ENCODE measurements around the gene RPL23.

GRCh38 chr17:38893607-38894006, 40.1 kb upstream of the RPL23 start:
- TF ChIP-seq CTCF (IDR thresholded peaks at IDR 0.05) (no peak), EZH2 (IDR thresholded peaks at IDR 0.05) (no peak), EZH2phosphoT487 (IDR thresholded peaks at IDR 0.05) (no peak)

All from neural progenitor cell (in vitro differentiated cells).